ENCODE results near the gene SMAD2.
"Not testable (repeated sequence)": the region's sequence is repeated elsewhere in the genome, so short reads cannot be mapped to it uniquely, and the experiment has no call there.

SMAD2 gene

GRCh38 chr18:47964053-47964452 is 33.6 kb upstream of the SMAD2 start:
- ChIA-PET POLR2A (no interaction called here), CTCF (no interaction called here)
- no peak for DNase-seq (ENCODE audit: extremely low spot score)
- no peak for TF ChIP-seq CTBP1 (IDR thresholded peaks at IDR 0.05; ENCODE audit: borderline replicate concordance)
- no peak for TF ChIP-seq BHLHE40 (IDR thresholded peaks at IDR 0.05; ENCODE audit: borderline replicate concordance)
- TF ChIP-seq ZNF384 (IDR thresholded peaks at IDR 0.05), result no peak
- TF ChIP-seq L3MBTL2 (conservative IDR thresholded peaks at IDR 0.05), result no peak
- no peak for TF ChIP-seq LEF1 (IDR thresholded peaks at IDR 0.05; ENCODE audit: borderline replicate concordance)
- TF ChIP-seq TARDBP (IDR thresholded peaks at IDR 0.05), result no peak
- no peak for TF ChIP-seq PKNOX1 (IDR thresholded peaks at IDR 0.05)
- TF ChIP-seq HDGF (IDR thresholded peaks at IDR 0.05; ENCODE audit: borderline replicate concordance), result no peak
- no peak for TF ChIP-seq SUZ12 (IDR thresholded peaks at IDR 0.05)
- TF ChIP-seq NFRKB (IDR thresholded peaks at IDR 0.05), result no peak
- TF ChIP-seq ARNT (IDR thresholded peaks at IDR 0.05), result no peak
- TF ChIP-seq FOXM1 (IDR thresholded peaks at IDR 0.05; ENCODE audit: borderline replicate concordance), result no peak

GRCh38 chr18:47961003-47961402 is 30.5 kb upstream of the SMAD2 start:
- CTCF ChIA-PET; POLR2A ChIA-PET; DNase-seq (ENCODE audit: extremely low spot score): not testable (repeated sequence)

- POLR2A ChIA-PET, result no interaction called here
- CTCF ChIA-PET, result no interaction called here
- TF ChIP-seq LEF1 (IDR thresholded peaks at IDR 0.05; ENCODE audit: borderline replicate concordance), result no peak
- no peak for TF ChIP-seq SUZ12 (IDR thresholded peaks at IDR 0.05)
- TF ChIP-seq PKNOX1 (IDR thresholded peaks at IDR 0.05), result no peak
- TF ChIP-seq SP1 (IDR thresholded peaks at IDR 0.05), result no peak
- TF ChIP-seq CTBP1 (IDR thresholded peaks at IDR 0.05; ENCODE audit: borderline replicate concordance), result no peak
- no peak for TF ChIP-seq ZNF384 (IDR thresholded peaks at IDR 0.05)
- TF ChIP-seq BHLHE40 (IDR thresholded peaks at IDR 0.05; ENCODE audit: borderline replicate concordance), result no peak
- no peak for TF ChIP-seq FOXM1 (IDR thresholded peaks at IDR 0.05; ENCODE audit: borderline replicate concordance)
- TF ChIP-seq FOXK2 (IDR thresholded peaks at IDR 0.05), result no peak
- TF ChIP-seq L3MBTL2 (conservative IDR thresholded peaks at IDR 0.05), result no peak
- TF ChIP-seq TARDBP (IDR thresholded peaks at IDR 0.05), result no peak
- TF ChIP-seq ARNT (IDR thresholded peaks at IDR 0.05), result no peak
- no peak for TF ChIP-seq HDGF (IDR thresholded peaks at IDR 0.05; ENCODE audit: borderline replicate concordance)
- TF ChIP-seq ELF4 (IDR thresholded peaks at IDR 0.05), result no peak
- no peak for TF ChIP-seq NFRKB (IDR thresholded peaks at IDR 0.05)
- TF ChIP-seq FOXA1 (IDR thresholded peaks at IDR 0.05), result no peak
- no peak for DNase-seq (ENCODE audit: extremely low spot score)
These were observed 23.0 kb upstream of the SMAD2 start for GRCh38 chr18:47953471-47953931.

- POLR2A ChIA-PET, result no interaction called here
- CTCF ChIA-PET, result no interaction called here
These were observed 20.1 kb upstream of the SMAD2 start for GRCh38 chr18:47950511-47950910.

GRCh38 chr18:47949202-47949601 is 18.7 kb upstream of the SMAD2 start:
- ChIA-PET POLR2A (no interaction called here), CTCF (no interaction called here)
- DNase-seq (ENCODE audit: extremely low spot score), result no peak
- TF ChIP-seq FOXM1 (IDR thresholded peaks at IDR 0.05; ENCODE audit: borderline replicate concordance), result no peak
- TF ChIP-seq FOXK2 (IDR thresholded peaks at IDR 0.05), result no peak
- no peak for TF ChIP-seq LEF1 (IDR thresholded peaks at IDR 0.05; ENCODE audit: borderline replicate concordance)
- TF ChIP-seq BHLHE40 (IDR thresholded peaks at IDR 0.05; ENCODE audit: borderline replicate concordance), result no peak
- TF ChIP-seq FOXA1 (IDR thresholded peaks at IDR 0.05), result no peak
- no peak for TF ChIP-seq PKNOX1 (IDR thresholded peaks at IDR 0.05)
- no peak for TF ChIP-seq ELF4 (IDR thresholded peaks at IDR 0.05)
- TF ChIP-seq ARNT (IDR thresholded peaks at IDR 0.05), result no peak
- no peak for TF ChIP-seq NFRKB (IDR thresholded peaks at IDR 0.05)
- TF ChIP-seq SUZ12 (IDR thresholded peaks at IDR 0.05), result no peak
- no peak for TF ChIP-seq HDGF (IDR thresholded peaks at IDR 0.05; ENCODE audit: borderline replicate concordance)
- no peak for TF ChIP-seq L3MBTL2 (conservative IDR thresholded peaks at IDR 0.05)
- TF ChIP-seq SP1 (IDR thresholded peaks at IDR 0.05), result no peak
- no peak for TF ChIP-seq TARDBP (IDR thresholded peaks at IDR 0.05)
- no peak for TF ChIP-seq ZNF384 (IDR thresholded peaks at IDR 0.05)
- TF ChIP-seq CTBP1 (IDR thresholded peaks at IDR 0.05; ENCODE audit: borderline replicate concordance), result no peak

More at GRCh38 chr18:47950511-47950910, 20.1 kb upstream of the SMAD2 start:
- no peak for DNase-seq (ENCODE audit: extremely low spot score)
- TF ChIP-seq BHLHE40 (IDR thresholded peaks at IDR 0.05; ENCODE audit: borderline replicate concordance), result no peak
- no peak for TF ChIP-seq LEF1 (IDR thresholded peaks at IDR 0.05; ENCODE audit: borderline replicate concordance)

GRCh38 chr18:47946889-47947288 is 16.4 kb upstream of the SMAD2 start:
- POLR2A ChIA-PET, result interaction anchor here (0.9 kb wide), 1 partner anchor 11 kb away, joined by 5 read pairs; no protein-coding TSS in a partner anchor
- TF ChIP-seq NFRKB (IDR thresholded peaks at IDR 0.05) (no peak), PKNOX1 (IDR thresholded peaks at IDR 0.05) (no peak), ZNF384 (IDR thresholded peaks at IDR 0.05) (no peak), BHLHE40 (IDR thresholded peaks at IDR 0.05; ENCODE audit: borderline replicate concordance) (no peak), SP1 (IDR thresholded peaks at IDR 0.05) (no peak), LEF1 (IDR thresholded peaks at IDR 0.05; ENCODE audit: borderline replicate concordance) (no peak), L3MBTL2 (conservative IDR thresholded peaks at IDR 0.05) (no peak), ELF4 (IDR thresholded peaks at IDR 0.05) (no peak), HDGF (IDR thresholded peaks at IDR 0.05; ENCODE audit: borderline replicate concordance) (no peak), FOXK2 (IDR thresholded peaks at IDR 0.05) (no peak), FOXM1 (IDR thresholded peaks at IDR 0.05; ENCODE audit: borderline replicate concordance) (no peak), FOXA1 (IDR thresholded peaks at IDR 0.05) (no peak)
- DNase-seq (ENCODE audit: extremely low spot score), result no peak
- CTCF ChIA-PET, result no interaction called here

Data from HEK293T (cell line).